Transverse colon (tissue), 4 donors: ENCODE measurements around the gene IFNK.

Source experiments
- EP300 ChIP-seq: sonication (generic); formaldehyde crosslinking; IDR thresholded peaks from one replicate; pipeline ENCODE4 v1.6.1; 2017; ENCODE audit warnings: antibody characterized with exemption, low read depth
- POLR2A ChIP-seq: fragments of 450-650 bp; IDR thresholded peaks from one replicate; pipeline ENCODE4 v1.6.1; 2016; ENCODE audit warnings: antibody characterized with exemption, mild to moderate bottlenecking, moderate library complexity
- POLR2AphosphoS5 ChIP-seq, 3 donors: sonication (generic); formaldehyde crosslinking; IDR thresholded peaks; one replicate each; pipeline ENCODE4 v1.6.1; 2016; ENCODE audit warnings: antibody characterized with exemption in 3 of 3
- TF ChIP-seq, protein P1 (sequence below), 5 experiments: fragments of 200-600 bp in 3 of 5; fragments of 450-650 bp in 2 of 5; sonication (generic) in 3 of 5; IDR thresholded peaks; 1 replicate in 2 of 5; 2 replicates in 3 of 5; pipeline ENCODE4 v1.5.1; 2016 to 2017; ENCODE audit warnings: antibody characterized with exemption in 5 of 5, inconsistent platforms in 3 of 5, mild to moderate bottlenecking in 2 of 5, moderate library complexity in 1 of 5

DNA sequence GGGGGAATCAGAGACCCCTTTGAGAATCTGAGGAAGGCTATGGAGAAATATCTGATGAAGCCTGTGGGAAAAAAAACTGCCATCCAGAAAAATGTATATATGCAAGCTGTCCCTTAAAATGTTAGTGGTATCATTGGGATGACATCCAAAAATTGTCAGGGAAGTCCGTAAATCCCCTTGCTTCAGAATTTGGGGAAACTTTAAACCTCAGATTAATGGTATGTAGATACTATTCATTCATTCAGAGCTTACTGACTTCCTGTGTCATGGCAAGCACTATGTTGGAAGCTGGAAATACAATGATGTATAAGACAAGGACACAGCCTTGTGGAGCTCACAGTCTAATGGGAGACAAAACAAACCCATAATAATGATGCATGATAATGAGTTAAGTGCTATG lies 16.4 kb downstream of the IFNK start:
- no peak for TF ChIP-seq EP300
- TF ChIP-seq POLR2AphosphoS5 (IDR thresholded peaks at IDR 0.05) = no peak
- TF ChIP-seq, protein P1, sequence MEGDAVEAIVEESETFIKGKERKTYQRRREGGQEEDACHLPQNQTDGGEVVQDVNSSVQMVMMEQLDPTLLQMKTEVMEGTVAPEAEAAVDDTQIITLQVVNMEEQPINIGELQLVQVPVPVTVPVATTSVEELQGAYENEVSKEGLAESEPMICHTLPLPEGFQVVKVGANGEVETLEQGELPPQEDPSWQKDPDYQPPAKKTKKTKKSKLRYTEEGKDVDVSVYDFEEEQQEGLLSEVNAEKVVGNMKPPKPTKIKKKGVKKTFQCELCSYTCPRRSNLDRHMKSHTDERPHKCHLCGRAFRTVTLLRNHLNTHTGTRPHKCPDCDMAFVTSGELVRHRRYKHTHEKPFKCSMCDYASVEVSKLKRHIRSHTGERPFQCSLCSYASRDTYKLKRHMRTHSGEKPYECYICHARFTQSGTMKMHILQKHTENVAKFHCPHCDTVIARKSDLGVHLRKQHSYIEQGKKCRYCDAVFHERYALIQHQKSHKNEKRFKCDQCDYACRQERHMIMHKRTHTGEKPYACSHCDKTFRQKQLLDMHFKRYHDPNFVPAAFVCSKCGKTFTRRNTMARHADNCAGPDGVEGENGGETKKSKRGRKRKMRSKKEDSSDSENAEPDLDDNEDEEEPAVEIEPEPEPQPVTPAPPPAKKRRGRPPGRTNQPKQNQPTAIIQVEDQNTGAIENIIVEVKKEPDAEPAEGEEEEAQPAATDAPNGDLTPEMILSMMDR (IDR thresholded peaks at IDR 0.05) = no peak
- no peak for TF ChIP-seq POLR2A
